ENCODE data around the gene RNU6-8. TPM values are rescaled to one million over a fixed set of nuclear protein-coding genes. Genes with fewer than 3 reads are reported as not detected.

The RNU6-8 gene
- total and polyA plus RNA-seq, 4 donors, result not detected

- no peaks in the 10 kb centered on the region for H3K9me3 ChIP-seq (ENCODE audit: control insufficient read depth in 4 of 4, insufficient read depth in 3 of 4, low read length in 3 of 4)
- WGBS, 2 donors, result 67 to 68% methylated on average over 6 of the region's 6 CpGs
- TF ChIP-seq CTCF (IDR thresholded peaks at IDR 0.05; ENCODE audit: control extremely low read depth, extremely low read depth), result no peak
- H3K36me3 ChIP-seq (ENCODE audit: control insufficient read depth in 4 of 4, insufficient read depth in 4 of 4, low read length in 4 of 4), result no peaks in the 10 kb centered on the region
- peaks cover 0 to 10% (median 2%) of the 10 kb centered on the region in 5 donors for H3K4me1 ChIP-seq (ENCODE audit: control insufficient read depth in 5 of 5, insufficient read depth in 5 of 5, low read length in 5 of 5)
- H3K27me3 ChIP-seq (ENCODE audit: control insufficient read depth in 3 of 3, insufficient read depth in 3 of 3, low read length in 2 of 3), result no peaks in the 10 kb centered on the region
- peak overlapping the region in 1 of 2 donors; percentile 90 for H3K27ac ChIP-seq (ENCODE audit: low read depth in 1 of 2, low read length in 1 of 2)
- ATAC-seq (ENCODE audit: insufficient read depth, low FRiP score) (peak; percentile 75), DNase-seq (no peak)
- H3K4me3 ChIP-seq, result no peak overlapping the region
- no peak overlapping the region for H3K9ac ChIP-seq (ENCODE audit: insufficient read depth in 1 of 2, low read length in 2 of 2)
Measured at GRCh38 chr14:32224737-32225377, 21.8 kb upstream of the RNU6-8 start.

- Histone ChIP-seq H3K36me3 (ENCODE audit: control insufficient read depth in 4 of 4, insufficient read depth in 4 of 4, low read length in 4 of 4) (no peaks in the 10 kb centered on the region), H3K27me3 (ENCODE audit: control insufficient read depth in 3 of 3, insufficient read depth in 3 of 3, low read length in 2 of 3) (no peaks in the 10 kb centered on the region), H3K27ac (ENCODE audit: low read depth in 1 of 2, low read length in 1 of 2) (no peak overlapping the region), H3K4me1 (ENCODE audit: control insufficient read depth in 5 of 5, insufficient read depth in 5 of 5, low read length in 5 of 5) (no peaks in the 10 kb centered on the region), H3K4me3 (no peak overlapping the region), H3K9me3 (ENCODE audit: control insufficient read depth in 4 of 4, insufficient read depth in 3 of 4, low read length in 3 of 4) (no peaks in the 10 kb centered on the region), H3K9ac (ENCODE audit: insufficient read depth in 1 of 2, low read length in 2 of 2) (no peak overlapping the region)
- ATAC-seq (ENCODE audit: insufficient read depth, low FRiP score) (no peak), DNase-seq (no peak)
- TF ChIP-seq CTCF (IDR thresholded peaks at IDR 0.05; ENCODE audit: control extremely low read depth, extremely low read depth), result no peak
- 15 to 33% methylated on average over 5 of the region's 5 CpGs for WGBS, 2 donors
Measured at GRCh38 chr14:32217301-32217700, 14.2 kb upstream of the RNU6-8 start.

GRCh38 chr14:32212833-32213232 is 9.8 kb upstream of the RNU6-8 start:
- Histone ChIP-seq H3K4me1 (ENCODE audit: control insufficient read depth in 5 of 5, insufficient read depth in 5 of 5, low read length in 5 of 5) (no peaks in the 10 kb centered on the region), H3K9ac (ENCODE audit: insufficient read depth in 1 of 2, low read length in 2 of 2) (no peak overlapping the region), H3K36me3 (ENCODE audit: control insufficient read depth in 4 of 4, insufficient read depth in 4 of 4, low read length in 4 of 4) (no peaks in the 10 kb centered on the region), H3K9me3 (ENCODE audit: control insufficient read depth in 4 of 4, insufficient read depth in 3 of 4, low read length in 3 of 4) (no peaks in the 10 kb centered on the region), H3K27me3 (ENCODE audit: control insufficient read depth in 3 of 3, insufficient read depth in 3 of 3, low read length in 2 of 3) (no peaks in the 10 kb centered on the region), H3K4me3 (no peak overlapping the region), H3K27ac (ENCODE audit: low read depth in 1 of 2, low read length in 1 of 2) (no peak overlapping the region)
- TF ChIP-seq CTCF (IDR thresholded peaks at IDR 0.05; ENCODE audit: control extremely low read depth, extremely low read depth), result no peak
- DNase-seq (no peak), ATAC-seq (ENCODE audit: insufficient read depth, low FRiP score) (no peak)

- H3K4me3 ChIP-seq, result no peak overlapping the region
- H3K27ac ChIP-seq (ENCODE audit: low read depth in 1 of 2, low read length in 1 of 2), result no peak overlapping the region
- H3K9me3 ChIP-seq (ENCODE audit: control insufficient read depth in 4 of 4, insufficient read depth in 3 of 4, low read length in 3 of 4), result no peaks in the 10 kb centered on the region
- H3K4me1 ChIP-seq (ENCODE audit: control insufficient read depth in 5 of 5, insufficient read depth in 5 of 5, low read length in 5 of 5), result no peaks in the 10 kb centered on the region
- WGBS, 2 donors, result 96% methylated on average over 3 of the region's 3 CpGs
- no peak overlapping the region for H3K9ac ChIP-seq (ENCODE audit: insufficient read depth in 1 of 2, low read length in 2 of 2)
- no peak for DNase-seq
- no peaks in the 10 kb centered on the region for H3K36me3 ChIP-seq (ENCODE audit: control insufficient read depth in 4 of 4, insufficient read depth in 4 of 4, low read length in 4 of 4)
- TF ChIP-seq CTCF (IDR thresholded peaks at IDR 0.05; ENCODE audit: control extremely low read depth, extremely low read depth), result no peak
- no peaks in the 10 kb centered on the region for H3K27me3 ChIP-seq (ENCODE audit: control insufficient read depth in 3 of 3, insufficient read depth in 3 of 3, low read length in 2 of 3)
- ATAC-seq (ENCODE audit: insufficient read depth, low FRiP score), result no peak
Measured at GRCh38 chr14:32211068-32211404, 8.0 kb upstream of the RNU6-8 start.
